ENCODE results near the gene OAT.

- TF ChIP-seq MYC (IDR thresholded peaks at IDR 0.05; ENCODE audit: borderline replicate concordance, low read length) (no peak), POLR2A (IDR thresholded peaks at IDR 0.05; ENCODE audit: low read length) (no peak), ESRRA (IDR thresholded peaks at IDR 0.05; ENCODE audit: borderline replicate concordance, low read length) (no peak), CTCF (IDR thresholded peaks at IDR 0.05) (no peak), CEBPB (IDR thresholded peaks at IDR 0.05) (no peak), RAD21 (conservative IDR thresholded peaks at IDR 0.05 in 1 of 2, IDR thresholded peaks at IDR 0.05 in 1 of 2) (no peak), BHLHE40 (IDR thresholded peaks at IDR 0.05; ENCODE audit: low read depth, low read length) (no peak), KDM5A (IDR thresholded peaks at IDR 0.05) (no peak), HOXA7 (CRISPR knock-in tag; IDR thresholded peaks at IDR 0.05) (no peak), CHD2 (IDR thresholded peaks at IDR 0.05; ENCODE audit: low read length, partially characterized antibody) (no peak), HMGXB4 (CRISPR knock-in tag; IDR thresholded peaks at IDR 0.05; ENCODE audit: borderline replicate concordance) (no peak), JUNB (IDR thresholded peaks at IDR 0.05) (no peak), CBX2 (IDR thresholded peaks at IDR 0.05; ENCODE audit: borderline replicate concordance, low read depth) (no peak)
Measured at GRCh38 chr10:124464028-124464965, 45.6 kb upstream of the OAT start.

All from A549 (cell line).